ENCODE data around the gene CLDN12. TPM values are rescaled to one million over a fixed set of nuclear protein-coding genes. Genes with fewer than 3 reads are reported as not detected.

The CLDN12 gene
- total RNA-seq, 1 experiment from 2014 or later, result 57.7 TPM

- CTCF ChIA-PET, result interaction anchor here (1.1 kb wide), 1 partner anchor 15 kb away, joined by 3 read pairs; no protein-coding TSS in a partner anchor
Observed at GRCh38 chr7:90412458-90413184, 9.4 kb downstream of the CLDN12 start.

GRCh38 chr7:90413185-90413528 is 9.9 kb downstream of the CLDN12 start:
- Histone ChIP-seq H3K4me3 (no peak overlapping the region), H3K36me3 (ENCODE audit: low read depth) (peaks cover 23% of the 10 kb centered on the region), H4K20me1 (ENCODE audit: insufficient read depth) (no peaks in the 10 kb centered on the region), H3K4me2 (no peak overlapping the region), H3K9me2 (ENCODE audit: insufficient read depth) (no peaks in the 10 kb centered on the region), H3K27ac (no peak overlapping the region), H3K9me3 (ENCODE audit: insufficient read depth, low read depth) (no peaks in the 10 kb centered on the region), H3K4me1 (replicated peaks; ENCODE audit: insufficient read depth) (peaks cover 15% of the 10 kb centered on the region), H3K79me2 (ENCODE audit: low read depth) (no peaks in the 10 kb centered on the region; the same call in 1 of the 2 replicates), H2AFZ (no peak overlapping the region), H3K27me3 (ENCODE audit: insufficient read depth, low read depth) (no peaks in the 10 kb centered on the region), H3F3A (ENCODE audit: insufficient read depth, low read depth) (peaks cover 4% of the 10 kb centered on the region; the same call in 1 of the 2 replicates)
- BruUV-seq (replicated peaks), result no TSS peak
- intact Hi-C loops (cut with micrococcal nuclease; ENCODE audit: unreplicated experiment), result no loop called here
- TF ChIP-seq EZH2 (IDR thresholded peaks at IDR 0.05; ENCODE audit: low read depth) (no peak), CTCF (conservative IDR thresholded peaks at IDR 0.05) (no peak)
- POLR2A ChIA-PET (ENCODE audit: unreplicated experiment), result interaction anchor here (0.6 kb wide), 1 partner anchor 100 kb away, joined by 6 read pairs; no protein-coding TSS in a partner anchor
- CTCF ChIA-PET, result no interaction called here
- no peak for DNase-seq

More at GRCh38 chr7:90412458-90413184, 9.4 kb downstream of the CLDN12 start:
- no peak overlapping the region for H3K4me3 ChIP-seq
- H3K4me1 ChIP-seq (replicated peaks; ENCODE audit: insufficient read depth), result peaks cover 15% of the 10 kb centered on the region
- peak in 1 of 2 experiments; percentile 12 for DNase-seq
- POLR2A ChIA-PET (ENCODE audit: unreplicated experiment), result interaction anchor here (0.6 kb wide), 1 partner anchor 100 kb away, joined by 6 read pairs; no protein-coding TSS in a partner anchor
- H3K79me2 ChIP-seq (ENCODE audit: low read depth), result no peaks in the 10 kb centered on the region; the same call in 1 of the 2 replicates
- no TSS peak for BruUV-seq (replicated peaks)
- peaks cover 23% of the 10 kb centered on the region for H3K36me3 ChIP-seq (ENCODE audit: low read depth)
- H3K4me2 ChIP-seq, result no peak overlapping the region
- peaks cover 4% of the 10 kb centered on the region; the same call in 1 of the 2 replicates for H3F3A ChIP-seq (ENCODE audit: insufficient read depth, low read depth)
- peak; percentile 50; the same call in 1 of the 2 replicates for TF ChIP-seq CTCF (conservative IDR thresholded peaks at IDR 0.05)
- TF ChIP-seq EZH2 (IDR thresholded peaks at IDR 0.05; ENCODE audit: low read depth), result no peak
- H3K9me2 ChIP-seq (ENCODE audit: insufficient read depth), result no peaks in the 10 kb centered on the region
- H4K20me1 ChIP-seq (ENCODE audit: insufficient read depth), result no peaks in the 10 kb centered on the region
- H3K9me3 ChIP-seq (ENCODE audit: insufficient read depth, low read depth), result no peaks in the 10 kb centered on the region
- no peak overlapping the region for H2AFZ ChIP-seq
- intact Hi-C loops (cut with micrococcal nuclease; ENCODE audit: unreplicated experiment), result no loop called here
- H3K27ac ChIP-seq, result no peak overlapping the region
- no peaks in the 10 kb centered on the region for H3K27me3 ChIP-seq (ENCODE audit: insufficient read depth, low read depth)

- no peaks in the 10 kb centered on the region for H3K36me3 ChIP-seq (ENCODE audit: low read depth)
- no peaks in the 10 kb centered on the region for H4K20me1 ChIP-seq (ENCODE audit: insufficient read depth)
- no peak overlapping the region for H3K4me3 ChIP-seq
- H3K9me2 ChIP-seq (ENCODE audit: insufficient read depth), result no peaks in the 10 kb centered on the region
- no peaks in the 10 kb centered on the region for H3K9me3 ChIP-seq (ENCODE audit: insufficient read depth, low read depth)
- DNase-seq, result no peak
- no peak overlapping the region for H3K4me2 ChIP-seq
- no TSS peak for BruUV-seq (replicated peaks)
- H3F3A ChIP-seq (ENCODE audit: insufficient read depth, low read depth), result no peaks in the 10 kb centered on the region
- no peaks in the 10 kb centered on the region for H3K79me2 ChIP-seq (ENCODE audit: low read depth)
- ChIA-PET CTCF (no interaction called here), POLR2A (ENCODE audit: unreplicated experiment) (no interaction called here)
- no peaks in the 10 kb centered on the region for H3K27me3 ChIP-seq (ENCODE audit: insufficient read depth, low read depth)
- H3K4me1 ChIP-seq (replicated peaks; ENCODE audit: insufficient read depth), result 0 out of 2 replicates have a peak, but pooled peaks cover 8% of the 10 kb centered on the region
- TF ChIP-seq EZH2 (IDR thresholded peaks at IDR 0.05; ENCODE audit: low read depth), result no peak
- no peak for TF ChIP-seq CTCF (conservative IDR thresholded peaks at IDR 0.05)
- H2AFZ ChIP-seq, result no peak overlapping the region
- intact Hi-C loops (cut with micrococcal nuclease; ENCODE audit: unreplicated experiment), result no loop called here
- no peak overlapping the region for H3K27ac ChIP-seq
Observed at GRCh38 chr7:90421651-90422050, 18.4 kb downstream of the CLDN12 start.
